ENCODE data around the gene DUSP12.
A peak's percentile ranks its signal among the peaks of the same experiment; 100 is the strongest.

The DUSP12 gene

DNA sequence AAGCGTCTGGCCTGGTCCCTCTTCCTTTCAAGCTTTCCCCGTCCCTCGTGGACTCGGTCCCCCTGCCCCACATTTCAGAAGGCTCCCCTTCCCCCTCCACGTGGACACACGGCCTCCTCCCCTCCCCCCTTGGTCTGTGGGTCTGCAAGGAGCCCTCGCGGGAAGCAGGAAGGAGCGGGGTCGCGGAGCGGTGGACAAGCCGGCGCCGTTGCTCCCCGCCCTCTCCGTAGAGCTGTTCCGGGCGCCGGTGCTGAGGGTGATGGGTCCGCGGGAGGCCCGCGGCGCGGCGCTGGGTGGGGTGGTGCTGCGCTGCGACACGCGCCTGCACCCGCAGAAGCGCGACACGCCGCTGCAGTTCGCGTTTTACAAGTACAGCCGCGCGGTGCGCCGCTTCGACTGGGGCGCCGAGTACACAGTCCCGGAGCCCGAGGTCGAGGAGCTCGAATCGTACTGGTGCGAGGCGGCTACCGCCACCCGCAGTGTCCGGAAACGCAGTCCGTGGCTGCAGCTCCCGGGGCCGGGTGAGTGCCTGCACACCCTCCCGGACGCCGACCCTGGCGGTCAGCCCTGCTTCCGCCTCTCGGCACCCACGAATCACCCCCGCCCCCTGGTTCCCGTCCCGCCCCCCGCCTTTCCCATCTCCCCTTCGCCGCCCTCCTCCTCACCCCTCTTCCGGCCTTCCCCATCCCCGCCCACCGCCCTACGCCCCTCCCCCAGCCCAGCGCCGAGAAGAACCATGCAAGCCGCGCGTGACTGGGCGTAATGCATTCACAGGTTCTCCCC, 22.9 kb upstream of the DUSP12 start:
- DNase-seq (ENCODE audit: low read depth, low spot score): no peak
- H3K4me3 ChIP-seq (ENCODE audit: low read length): peak overlapping the region; percentile 55

DNA sequence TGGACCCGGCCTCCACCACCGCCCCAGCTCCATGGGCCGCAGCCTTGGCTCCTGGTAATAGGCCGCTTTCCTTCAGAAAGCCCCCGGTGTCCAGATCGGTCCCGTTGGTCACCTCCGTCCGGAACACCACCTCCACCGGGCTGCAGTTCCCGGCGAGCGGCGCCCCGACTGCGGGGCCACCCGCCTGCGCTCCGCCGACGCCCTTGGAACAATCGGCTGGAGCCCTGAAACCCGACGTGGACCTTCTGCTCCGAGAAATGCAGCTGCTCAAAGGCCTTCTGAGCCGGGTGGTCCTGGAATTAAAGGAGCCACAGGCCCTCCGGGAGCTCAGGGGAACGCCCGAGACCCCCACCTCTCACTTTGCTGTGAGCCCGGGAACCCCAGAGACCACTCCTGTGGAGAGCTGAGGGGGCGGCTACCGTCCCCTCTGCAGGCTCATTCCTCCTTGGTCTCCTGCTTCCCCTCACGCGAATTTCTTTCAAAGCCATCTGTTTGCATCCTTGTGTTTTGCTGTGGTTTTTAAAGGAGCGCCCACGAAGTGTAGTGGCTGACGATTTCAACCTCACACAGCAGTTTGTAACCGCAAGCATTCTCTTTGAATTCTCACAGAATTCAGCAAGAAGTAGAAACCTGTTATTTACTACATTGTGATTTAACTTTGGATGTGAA, 22.2 kb upstream of the DUSP12 start:
- DNase-seq (ENCODE audit: low read depth, low spot score): peak; percentile 89
- H3K4me3 ChIP-seq (ENCODE audit: low read length): peak overlapping the region; percentile 55

DNA sequence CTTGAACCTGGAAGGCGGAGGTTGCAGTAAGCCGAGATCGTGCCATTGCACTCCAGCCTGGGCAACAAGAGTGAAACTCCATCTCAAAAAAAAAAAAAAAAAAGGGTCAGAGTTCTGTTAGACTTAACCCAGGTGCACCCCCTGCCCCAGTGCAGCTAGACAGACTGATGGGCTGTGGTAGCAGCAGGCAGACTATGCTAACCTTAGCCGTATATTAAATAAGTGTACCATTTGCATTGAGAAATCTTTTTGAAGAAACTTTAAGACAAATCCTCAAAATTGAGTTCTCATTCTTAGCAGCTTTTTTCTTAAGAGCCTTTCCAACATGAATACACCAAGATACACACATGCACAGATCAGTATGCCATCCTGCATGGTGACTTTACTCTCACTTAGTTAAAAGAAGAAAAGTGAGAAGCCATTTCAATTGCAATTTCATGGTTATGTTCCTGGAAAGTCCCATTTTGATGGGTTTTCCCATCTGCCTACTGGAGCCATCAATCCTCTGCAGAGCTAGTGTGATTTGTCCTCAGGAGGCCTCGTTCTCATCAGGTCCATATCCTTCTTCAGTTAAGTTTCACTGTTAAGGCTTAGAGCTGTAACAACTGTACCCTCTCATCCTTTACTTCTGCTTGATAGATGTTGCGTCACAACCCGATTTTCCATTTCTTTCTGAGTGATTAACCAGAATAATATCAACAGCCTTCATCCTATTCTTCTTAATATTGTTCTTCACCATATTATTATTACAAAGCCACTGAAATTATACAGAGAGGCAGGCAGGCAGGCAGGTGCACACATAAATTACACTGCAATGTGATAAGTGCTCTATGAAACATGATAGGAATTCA, 21.0 kb upstream of the DUSP12 start:
- DNase-seq (ENCODE audit: low read depth, low spot score): no peak
- no peak overlapping the region for H3K4me3 ChIP-seq (ENCODE audit: low read length)

DNA sequence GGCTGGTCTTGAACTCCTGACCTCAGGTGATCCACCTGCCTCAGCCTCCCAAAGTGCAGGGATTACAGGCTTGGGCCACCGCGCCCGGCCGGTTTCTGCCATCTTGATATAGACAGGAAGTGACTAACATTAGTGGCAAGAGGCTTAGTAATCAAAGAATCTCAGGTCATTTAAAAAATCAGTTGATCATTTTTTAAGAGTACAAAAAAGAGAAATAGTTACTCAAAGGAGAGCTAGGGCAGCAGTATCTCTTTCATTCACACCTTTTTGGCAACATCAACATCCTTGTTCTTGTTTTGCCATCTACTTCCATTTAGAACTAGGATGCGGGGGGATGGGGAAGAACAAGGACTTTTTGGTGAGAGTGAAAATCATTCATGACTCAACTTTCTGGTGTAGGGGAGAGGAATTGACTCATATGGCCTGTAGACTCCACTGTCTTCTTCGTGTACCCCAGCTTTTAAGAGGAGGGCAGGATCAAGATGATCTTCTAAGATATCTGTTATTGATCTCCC, 19.5 kb upstream of the DUSP12 start:
- no peak overlapping the region for H3K4me3 ChIP-seq (ENCODE audit: low read length)
- DNase-seq (ENCODE audit: low read depth, low spot score): no peak

DNA sequence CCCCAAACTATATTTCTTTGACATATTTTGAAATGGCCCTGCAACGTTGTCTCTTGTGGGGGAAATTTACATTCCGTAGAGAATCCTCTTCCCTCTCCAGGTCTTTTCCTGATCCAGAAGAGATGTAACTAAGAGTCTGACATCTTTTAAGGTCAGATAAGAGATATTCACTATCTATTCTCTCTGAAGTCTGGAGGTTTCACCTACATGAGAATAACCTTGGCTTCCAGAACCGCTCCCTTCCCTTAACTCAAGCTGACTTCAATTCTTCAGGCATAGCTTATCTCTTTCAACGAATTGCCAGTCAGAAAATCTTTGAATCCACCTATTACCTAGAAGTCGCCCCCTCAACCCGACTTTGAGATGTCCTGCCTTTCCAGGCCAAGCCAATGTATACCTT, 18.3 kb upstream of the DUSP12 start:
- no peak overlapping the region for H3K4me3 ChIP-seq (ENCODE audit: low read length)
- no peak for DNase-seq (ENCODE audit: low read depth, low spot score)

DNA sequence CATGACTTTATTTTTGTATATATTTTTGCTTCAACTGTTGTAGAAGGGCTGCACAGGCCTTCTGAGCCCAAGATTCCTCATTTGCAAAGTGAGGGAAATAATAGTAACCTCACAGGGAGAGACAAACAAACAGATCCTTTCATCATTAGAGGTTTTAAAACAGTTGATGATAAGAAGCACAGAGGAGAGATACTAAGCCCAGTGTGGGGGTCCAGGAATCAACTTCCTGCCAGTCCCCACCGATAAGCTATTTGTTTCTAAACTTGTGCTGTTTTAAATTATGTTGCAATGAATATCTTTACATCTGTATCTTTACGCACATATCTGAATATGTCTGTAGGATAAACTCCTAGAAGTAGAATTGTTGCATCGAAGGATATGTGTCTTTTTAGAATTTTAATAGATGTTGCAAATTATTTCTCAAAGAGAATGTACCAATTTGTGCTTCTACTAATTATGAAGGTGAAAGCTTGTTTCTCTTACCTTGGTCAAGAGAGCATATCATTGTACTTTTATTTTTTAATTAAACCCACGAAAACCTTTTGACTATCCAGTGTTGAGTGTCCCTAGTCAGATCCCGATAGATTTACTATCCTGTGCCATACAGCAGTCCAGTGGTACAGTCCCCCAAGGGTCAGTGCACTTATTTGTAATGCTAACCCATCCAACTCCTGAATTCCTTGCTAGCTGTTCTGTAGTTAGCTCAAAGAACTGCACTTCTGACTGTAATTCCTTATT, 17.4 kb upstream of the DUSP12 start:
- DNase-seq (ENCODE audit: low read depth, low spot score): no peak

DNA sequence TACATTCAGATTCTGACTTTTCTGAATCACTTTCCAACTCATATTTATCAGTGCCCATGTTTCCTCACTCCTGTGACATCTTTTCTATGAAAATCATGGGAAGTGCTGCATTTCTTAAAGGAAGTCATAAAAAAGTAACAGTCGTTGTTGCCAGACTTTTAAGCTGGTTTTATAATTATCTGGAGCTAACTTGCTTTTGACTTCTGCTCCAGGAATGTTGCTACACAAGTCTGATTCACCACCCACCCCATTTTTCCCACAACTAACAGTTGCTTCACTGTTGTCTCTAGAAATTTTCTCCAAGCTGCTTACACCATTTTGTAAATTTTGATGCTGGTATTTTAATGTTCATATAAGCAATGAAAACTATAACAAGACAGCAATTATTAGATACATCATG, 16.1 kb upstream of the DUSP12 start:
- H3K4me3 ChIP-seq (ENCODE audit: low read length): no peak overlapping the region
- no peak for DNase-seq (ENCODE audit: low read depth, low spot score)

More for the DNA sequence above, 17.4 kb upstream of the DUSP12 start:
- no peak overlapping the region for H3K4me3 ChIP-seq (ENCODE audit: low read length)

DNA sequence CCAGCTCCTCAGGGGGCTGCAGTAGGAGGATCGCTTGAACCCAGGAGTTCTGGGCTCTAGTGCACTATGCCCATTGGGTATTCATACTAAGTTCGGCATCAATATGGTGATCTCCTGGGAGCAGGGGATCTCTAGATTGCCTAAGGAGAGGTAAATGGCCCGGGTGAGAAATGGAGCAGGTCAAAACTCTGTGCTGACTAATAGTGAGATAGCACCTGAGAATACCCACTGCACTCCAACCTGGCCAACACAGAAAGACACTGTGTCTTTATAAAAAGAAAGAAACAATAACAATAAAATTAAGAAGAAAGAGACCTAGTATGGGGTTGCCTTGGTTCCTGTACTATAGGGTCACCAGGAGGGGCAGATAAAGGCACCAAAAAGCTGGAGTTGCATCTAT, 13.7 kb upstream of the DUSP12 start:
- no peak overlapping the region for H3K4me3 ChIP-seq (ENCODE audit: low read length)
- DNase-seq (ENCODE audit: low read depth, low spot score): no peak

DNA sequence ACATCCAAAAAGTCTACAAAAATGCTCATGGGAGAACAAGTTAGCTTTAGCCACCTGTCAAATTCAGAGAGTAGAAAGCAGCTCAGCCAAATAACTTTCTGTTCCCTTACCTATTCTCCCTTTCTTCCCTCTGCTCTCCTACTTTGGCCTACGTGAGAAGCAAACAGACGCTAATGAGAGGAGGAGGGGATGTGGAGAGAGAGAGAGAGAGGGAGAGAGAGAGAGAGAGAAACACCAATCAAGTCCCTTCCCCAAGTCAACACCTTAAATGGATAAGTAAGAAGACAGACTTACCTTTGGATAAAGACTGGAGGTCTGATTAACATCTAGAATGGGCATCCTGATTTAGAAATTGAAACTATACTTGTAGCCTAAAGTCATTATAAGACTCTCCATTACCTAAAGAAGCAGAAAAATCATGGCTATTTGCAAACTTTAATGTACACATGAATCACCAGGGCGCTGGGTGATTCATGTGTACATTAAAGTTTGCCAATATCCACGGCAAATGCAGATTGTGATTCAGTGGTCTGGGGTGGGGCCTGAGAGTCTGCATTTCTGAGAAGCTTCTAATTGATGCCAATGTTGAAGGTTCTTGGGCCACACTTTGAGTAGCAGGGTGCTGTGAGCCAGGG, 13.1 kb upstream of the DUSP12 start:
- no peak overlapping the region for H3K4me3 ChIP-seq (ENCODE audit: low read length)
- DNase-seq (ENCODE audit: low read depth, low spot score): no peak

DNA sequence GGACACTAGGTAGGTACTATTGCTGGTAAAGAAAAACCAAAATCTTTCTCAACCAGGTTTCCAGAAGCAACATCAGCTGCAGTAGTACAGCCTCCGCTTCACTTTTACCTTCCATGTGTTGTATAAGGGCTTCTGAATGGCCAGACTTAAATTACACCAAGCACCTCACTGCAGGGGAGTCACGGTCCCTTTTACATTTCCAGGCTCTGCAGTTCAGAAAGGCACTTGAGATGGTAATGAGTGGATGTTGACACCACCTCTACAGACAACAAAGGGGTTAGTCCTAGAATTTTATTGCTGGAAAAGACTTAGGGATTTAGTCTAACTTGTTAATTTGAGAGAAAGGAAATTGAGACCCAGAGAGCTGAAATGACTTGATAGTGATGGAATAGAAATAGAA, 12.0 kb upstream of the DUSP12 start:
- DNase-seq (ENCODE audit: low read depth, low spot score): no peak
- no peak overlapping the region for H3K4me3 ChIP-seq (ENCODE audit: low read length)

DNA sequence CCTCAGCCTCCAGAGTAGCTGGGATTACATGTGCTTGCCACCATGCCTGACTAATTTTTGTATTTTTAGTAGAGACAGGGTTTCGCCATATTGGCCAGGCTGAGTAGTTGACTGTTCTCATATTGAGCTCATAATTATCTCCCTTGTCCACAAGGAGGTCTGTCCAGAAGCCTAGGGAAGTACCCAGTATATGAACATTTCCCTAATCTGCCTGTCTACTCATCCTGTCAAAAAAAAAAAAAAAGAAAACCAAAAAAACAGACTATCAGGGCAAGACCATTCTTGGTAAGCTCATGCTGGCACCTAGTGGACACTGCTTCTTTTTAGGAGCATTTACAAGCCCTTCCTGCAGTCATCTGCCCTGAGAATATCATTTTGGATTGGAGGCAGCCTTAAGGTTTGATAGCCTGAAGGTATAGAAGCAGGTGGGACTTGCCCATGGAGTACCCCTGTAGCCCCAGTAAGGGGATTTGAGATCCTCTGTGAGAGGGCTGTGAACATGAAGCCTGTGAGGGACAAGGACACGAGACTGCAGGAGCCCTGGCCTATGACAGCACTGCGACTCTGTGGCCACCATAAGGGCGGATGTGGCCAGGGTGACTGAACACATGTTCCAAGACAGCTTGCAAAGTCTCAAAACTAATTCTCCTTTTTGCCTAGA, 10.8 kb upstream of the DUSP12 start:
- DNase-seq (ENCODE audit: low read depth, low spot score): peak; percentile 67
- H3K4me3 ChIP-seq (ENCODE audit: low read length): no peak overlapping the region

DNA sequence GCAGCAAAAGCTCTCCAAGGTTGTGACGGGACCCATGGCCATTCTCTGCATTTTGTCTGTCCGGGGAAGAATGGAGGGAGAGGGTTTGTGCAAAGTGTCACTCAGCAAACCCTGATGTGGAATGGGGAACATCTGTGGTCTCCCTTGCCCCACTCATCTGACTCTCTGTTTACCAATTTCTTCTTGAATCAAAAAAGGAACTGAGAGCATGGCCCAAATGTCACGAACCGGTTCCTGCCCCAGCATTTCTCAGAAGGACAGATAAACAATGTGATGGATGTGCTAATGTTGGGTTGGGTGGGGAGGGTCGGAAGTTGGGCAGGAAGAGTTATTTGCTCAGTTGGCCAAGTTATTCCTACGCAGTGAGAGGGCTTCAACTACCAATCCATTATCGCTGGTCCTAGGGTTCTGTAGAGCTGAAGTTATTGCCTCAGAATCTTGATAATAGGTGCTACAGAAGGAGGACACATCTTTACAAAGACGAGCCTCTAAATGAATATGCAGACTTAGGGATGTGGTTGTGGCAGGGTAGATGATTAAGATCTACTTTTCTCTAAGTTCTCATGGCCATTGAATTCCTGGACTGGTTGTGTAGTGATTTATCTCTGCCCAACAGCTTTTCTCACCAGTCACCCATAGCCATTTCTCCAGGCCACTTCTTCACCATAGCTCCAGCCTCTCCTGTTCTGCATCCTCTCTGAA, 9.6 kb upstream of the DUSP12 start:
- no peak for DNase-seq (ENCODE audit: low read depth, low spot score)
- H3K4me3 ChIP-seq (ENCODE audit: low read length): no peak overlapping the region

DNA sequence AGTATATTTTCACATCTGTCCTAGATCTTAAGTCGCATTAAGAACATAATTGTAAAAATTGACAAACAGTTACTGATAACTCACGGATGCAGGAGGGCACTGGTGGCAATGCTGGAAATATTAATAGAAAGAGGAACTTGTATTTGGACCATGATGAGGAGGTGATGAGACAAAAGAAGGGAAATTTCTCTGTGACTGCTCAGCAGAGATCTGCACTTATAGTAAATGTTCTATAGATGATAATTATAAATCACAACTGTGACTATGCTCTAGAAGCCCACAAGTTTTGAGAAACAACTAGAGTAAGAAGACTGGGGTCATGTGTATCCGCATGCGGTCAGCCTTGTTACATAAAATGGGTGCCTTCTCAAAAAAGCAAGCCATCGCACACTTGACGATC, 8.7 kb upstream of the DUSP12 start:
- DNase-seq (ENCODE audit: low read depth, low spot score): no peak

DNA sequence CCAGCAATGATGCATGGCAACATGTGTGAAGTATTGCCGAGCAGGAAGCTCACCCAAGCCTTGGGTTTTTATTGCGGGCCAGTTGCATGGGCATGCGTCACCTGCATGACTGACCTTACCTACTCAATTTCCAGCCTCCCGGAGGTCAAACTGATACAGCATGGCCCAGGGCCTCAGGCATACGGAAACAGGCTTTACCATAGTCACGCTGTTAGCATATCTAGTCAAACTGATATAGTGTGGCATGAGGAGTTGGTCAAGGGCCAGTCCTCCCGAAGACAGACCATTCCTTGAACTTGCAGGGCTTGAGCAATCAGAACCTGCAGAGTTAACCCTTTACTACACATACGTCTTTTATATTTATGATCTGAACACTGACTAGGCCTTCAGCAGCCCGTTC, 6.4 kb upstream of the DUSP12 start:
- no peak overlapping the region for H3K4me3 ChIP-seq (ENCODE audit: low read length)
- DNase-seq (ENCODE audit: low read depth, low spot score): no peak

More for the DNA sequence above, 8.7 kb upstream of the DUSP12 start:
- H3K4me3 ChIP-seq (ENCODE audit: low read length): no peak overlapping the region

DNA sequence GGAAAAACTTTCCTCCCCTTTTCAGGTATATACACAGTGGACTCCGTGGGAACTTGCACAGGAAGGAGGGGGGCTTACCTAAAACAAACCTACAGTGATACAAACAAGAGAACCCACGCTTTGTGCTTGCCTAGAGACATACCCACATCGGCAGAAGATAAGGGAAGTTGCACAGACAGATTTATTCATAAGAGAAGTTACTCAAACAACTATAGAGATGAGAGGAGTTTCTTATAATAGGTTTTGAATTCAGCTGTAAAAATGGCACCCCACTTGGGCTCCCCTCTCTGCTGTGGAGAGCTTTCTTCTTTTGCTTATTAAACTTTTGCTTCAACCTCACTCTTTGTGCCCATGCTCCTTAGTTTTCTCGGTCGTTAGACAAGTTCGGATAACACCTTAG, 1.8 kb upstream of the DUSP12 start:
- DNase-seq (ENCODE audit: low read depth, low spot score): no peak

DNA sequence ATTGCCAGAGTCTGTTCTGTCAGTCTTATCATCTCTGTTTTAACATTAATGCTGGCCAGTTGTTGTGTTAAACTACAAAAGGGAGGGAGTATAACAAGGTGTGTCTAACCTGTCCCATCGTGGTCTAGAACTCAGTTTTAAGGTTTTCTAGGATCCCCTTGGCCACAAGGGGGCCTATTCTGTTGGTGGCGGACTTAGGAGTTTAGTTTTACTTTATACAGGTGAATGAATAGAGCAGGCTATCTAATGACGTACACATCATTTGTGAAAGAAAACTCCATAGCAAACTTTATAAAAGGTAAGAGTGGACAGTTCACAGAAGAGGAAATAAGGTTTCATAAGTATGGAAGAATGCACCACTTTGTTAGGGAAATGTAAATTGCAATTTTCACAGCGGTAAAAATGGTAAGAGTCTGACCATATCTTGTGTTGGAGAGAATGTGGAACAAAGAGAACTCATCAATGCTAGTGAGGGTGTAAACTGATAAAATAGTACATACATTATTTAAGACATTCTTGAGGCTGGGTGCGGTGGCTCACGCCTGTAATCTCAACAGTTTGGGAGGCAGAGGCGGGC, 14.0 kb downstream of the DUSP12 start:
- H3K4me3 ChIP-seq (ENCODE audit: low read length): 0 out of 2 replicates have a peak overlapping the region, but pooled peaks have one; percentile 2
- DNase-seq (ENCODE audit: low read depth, low spot score): peak; percentile 61

More for the DNA sequence above, 1.8 kb upstream of the DUSP12 start:
- H3K4me3 ChIP-seq (ENCODE audit: low read length): no peak overlapping the region

Data from Jurkat, Clone E6-1 (cell line).